HCT116 (cell line): ENCODE results near the gene PLPP2. TPM values are rescaled to one million over a fixed set of nuclear protein-coding genes. Genes with fewer than 3 reads are reported as not detected.

Experiments used
- ATAC-seq: fragments of 200-7000 bp; cut with Tn5 transposase; 2 replicates; pipeline ENCODE4 v1.9.1; 2020; ENCODE audit warnings: mild to moderate bottlenecking, moderate library complexity
- BruUV-seq: library from RNA; stranded (reverse); fragments of 400-500 nt; replicated peaks from 2 replicates; lab custom pipeline; 2021; lab: Mats Ljungman, UMichigan
- CTCF ChIA-PET: fragments of 300-600 bp; sonication (Branson Sonifier 250); formaldehyde crosslinking; loops from one replicate; lab custom pipeline; 2021; ENCODE audit warnings: antibody characterized with exemption; lab: Charles Lee
- POLR2A ChIA-PET: fragments of 300-600, 350-600 bp; sonication (Branson Sonifier 250); formaldehyde crosslinking; loops from one replicate; lab custom pipeline; 2021; ENCODE audit warnings: antibody characterized with exemption; lab: Charles Lee
- RAD21 ChIA-PET, 2 experiments: fragments of 300-600 bp; sonication (Branson Sonifier 250); formaldehyde crosslinking; loops; one replicate each; lab custom pipeline; 2023; ENCODE audit warnings: low total read pairs in 2 of 2; ENCODE audit not compliant: uncharacterized antibody in 2 of 2, unreplicated experiment in 2 of 2, low non-redundant PET in 1 of 2; lab: Charles Lee
- DNase-seq: peaks from one replicate; pipeline ENCODE4 v3.0.0-alpha.2; 2010; ENCODE audit warnings: low read depth, low spot score
- H2AFZ ChIP-seq: fragments of 200-600 bp; shearing (Covaris generic), sonication (generic); 2 replicates; pipeline ENCODE4 v1.6.1; 2017; ENCODE audit warnings: low read depth, mixed run types, mixed read lengths, antibody characterized with exemption, low read length; ENCODE audit not compliant: poor library complexity, severe bottlenecking
- H3K27ac ChIP-seq: 2 replicates; pipeline ENCODE4 v1.5.1; 2012; ENCODE audit warnings: low read depth, low read length
- H3K27me3 ChIP-seq: fragments of 200-600 bp; sonication (generic); 2 replicates; pipeline ENCODE4 v1.6.1; 2016; ENCODE audit warnings: mixed run types, low read length, mixed read lengths; ENCODE audit not compliant: insufficient read depth
- H3K36me3 ChIP-seq, 2 experiments: fragments of 200-500 bp in 1 of 2; fragments of 200-600 bp in 1 of 2; sonication (Bioruptor generic) in 1 of 2; sonication (generic) in 1 of 2; 2 replicates each; pipeline versions ENCODE4 v1.5.1 to v1.6.1; 2014 to 2016; ENCODE audit warnings: low read length in 2 of 2, inconsistent platforms in 1 of 2, mixed read lengths in 1 of 2, mixed run types in 1 of 2; ENCODE audit not compliant: insufficient read depth in 2 of 2, control insufficient read depth in 1 of 2
- H3K4me1 ChIP-seq, 2 experiments: fragments of 200-600 bp in 1 of 2; sonication (generic) in 1 of 2; 2 replicates each; pipeline versions ENCODE4 v1.5.1 to v1.6.1; 2012 to 2017; ENCODE audit warnings: low read length in 2 of 2, inconsistent platforms in 1 of 2, mild to moderate bottlenecking in 1 of 2, mixed read lengths in 1 of 2, mixed run types in 1 of 2, moderate library complexity in 1 of 2; ENCODE audit not compliant: insufficient read depth in 2 of 2, control insufficient read depth in 1 of 2
- H3K4me2 ChIP-seq: fragments of 200-600 bp; sonication (generic); 2 replicates; pipeline ENCODE4 v1.6.1; 2017; ENCODE audit warnings: mixed run types, low read length, mixed read lengths
- H3K4me3 ChIP-seq, 2 experiments: fragments of 200-600 bp in 1 of 2; sonication (generic) in 1 of 2; replicated peaks in 1 of 2; 2 replicates each; pipeline ENCODE4 v1.5.1; 2011 to 2016; ENCODE audit warnings: low read length in 2 of 2, control low read depth in 1 of 2, low read depth in 1 of 2, mild to moderate bottlenecking in 1 of 2, mixed read lengths in 1 of 2, mixed run types in 1 of 2
- H3K79me2 ChIP-seq: fragments of 200-600 bp; sonication (generic); 2 replicates; pipeline ENCODE4 v1.6.1; 2017; ENCODE audit warnings: mild to moderate bottlenecking, mixed run types, low read length, moderate library complexity, mixed read lengths; ENCODE audit not compliant: insufficient read depth
- H3K9ac ChIP-seq: fragments of 200-600 bp; sonication (generic); 2 replicates; pipeline ENCODE4 v1.6.1; 2016; ENCODE audit warnings: low read length, mixed read lengths
- H3K9me2 ChIP-seq: fragments of 200-600 bp; sonication (generic), shearing (Covaris generic); 2 replicates; pipeline ENCODE4 v1.6.1; 2017; ENCODE audit warnings: mixed run types, mild to moderate bottlenecking, moderate library complexity; ENCODE audit not compliant: insufficient read depth
- H3K9me3 ChIP-seq, 2 experiments: fragments of 200-500 bp in 1 of 2; fragments of 200-600 bp in 1 of 2; sonication (Bioruptor generic) in 1 of 2; sonication (generic) in 1 of 2; 2 replicates each; pipeline ENCODE4 v1.6.1; 2014 to 2017; ENCODE audit warnings: low read length in 2 of 2, mixed read lengths in 2 of 2, inconsistent platforms in 1 of 2, low read depth in 1 of 2, mild to moderate bottlenecking in 1 of 2, mixed run types in 1 of 2, moderate library complexity in 1 of 2; ENCODE audit not compliant: control insufficient read depth in 1 of 2, insufficient read depth in 1 of 2
- H4K20me1 ChIP-seq: fragments of 200-600 bp; sonication (generic), shearing (Covaris generic); 2 replicates; pipeline ENCODE4 v1.6.1; 2017; ENCODE audit warnings: mixed run types, mild to moderate bottlenecking, moderate library complexity; ENCODE audit not compliant: insufficient read depth
- CBX3 ChIP-seq: IDR thresholded peaks from 2 replicates; pipeline ENCODE4 v1.6.1; 2012; ENCODE audit warnings: low read depth
- CEBPB ChIP-seq: IDR thresholded peaks from 2 replicates; pipeline ENCODE4 v1.6.1; 2012; ENCODE audit warnings: low read depth
- ELF1 ChIP-seq: IDR thresholded peaks from 2 replicates; pipeline ENCODE4 v1.6.1; 2012; ENCODE audit warnings: low read depth, borderline replicate concordance
- EZH2phosphoT487 ChIP-seq: fragments of 200-600 bp; IDR thresholded peaks from 2 replicates; pipeline ENCODE4 v1.6.1; 2018; ENCODE audit warnings: antibody characterized with exemption, borderline replicate concordance
- JUND ChIP-seq: IDR thresholded peaks from 2 replicates; pipeline ENCODE4 v1.6.1; 2012
- POLR2AphosphoS5 ChIP-seq: IDR thresholded peaks from 2 replicates; pipeline ENCODE4 v1.6.1; 2011; ENCODE audit warnings: mild to moderate bottlenecking, low read depth, low read length, moderate library complexity
- RAD21 ChIP-seq: IDR thresholded peaks from 2 replicates; pipeline ENCODE4 v1.6.1; 2012; ENCODE audit warnings: low read depth, mild to moderate bottlenecking
- SIN3A ChIP-seq: IDR thresholded peaks from 2 replicates; pipeline ENCODE4 v1.6.1; 2012; ENCODE audit warnings: low read depth
- SP1 ChIP-seq: IDR thresholded peaks from 2 replicates; pipeline ENCODE4 v1.6.1; 2012; ENCODE audit warnings: low read depth
- SRF ChIP-seq: IDR thresholded peaks from 2 replicates; pipeline ENCODE4 v1.6.1; 2012; ENCODE audit warnings: low read depth
- TCF7L2 ChIP-seq: IDR thresholded peaks from 2 replicates; pipeline ENCODE4 v1.7.0; 2011; ENCODE audit warnings: borderline replicate concordance, inconsistent platforms; ENCODE audit not compliant: insufficient read depth, insufficient read length; ENCODE audit errors: extremely low read depth
- ZFX ChIP-seq: fragments of 450-650 bp; IDR thresholded peaks from 2 replicates; pipeline ENCODE4 v1.6.1; 2017
- intact Hi-C: fragments of 100-400 bp; cut with micrococcal nuclease; formaldehyde crosslinking; loops from 2 replicates; pipeline ENCODE4 v1.10.0; 2022
- total RNA-seq: library from RNA; stranded (reverse); gene quantifications from one replicate; pipeline ENCODE4 v1.2.1, GENCODE V29; 2021; ENCODE audit not compliant: unreplicated experiment
- TF ChIP-seq, protein P1 (sequence below): IDR thresholded peaks from 2 replicates; pipeline ENCODE4 v1.6.1; 2011; ENCODE audit warnings: mild to moderate bottlenecking, low read length, moderate library complexity; ENCODE audit not compliant: insufficient replicate concordance; ENCODE audit errors: extremely low read depth
- TF ChIP-seq, protein P2 (sequence below): IDR thresholded peaks from 2 replicates; pipeline ENCODE4 v1.6.1; 2012; ENCODE audit warnings: low read depth
- TF ChIP-seq, protein P3 (sequence below): IDR thresholded peaks from 2 replicates; pipeline ENCODE4 v1.6.1; 2012

PLPP2 gene
- total RNA-seq, 1 experiment from 2014 or later = 128 TPM

- POLR2A ChIA-PET = no interaction called here
- Histone ChIP-seq H3K9me3 (peaks cover 12 to 13% of the 10 kb centered on the region in 2 experiments; a peak in 2 of 4 replicates), H3K4me2 (no peak overlapping the region), H3K4me3 (no peak overlapping the region), H3K27me3 (no peaks in the 10 kb centered on the region), H2AFZ (no peak overlapping the region), H3K27ac (no peak overlapping the region), H3K9ac (no peak overlapping the region), H4K20me1 (no peaks in the 10 kb centered on the region), H3K79me2 (peaks cover 6% of the 10 kb centered on the region; the same call in 1 of the 2 replicates), H3K9me2 (no peaks in the 10 kb centered on the region), H3K4me1 (no peaks in the 10 kb centered on the region), H3K36me3 (peaks cover 38 to 82% of the 10 kb centered on the region in 2 experiments)
- no peak for DNase-seq
- intact Hi-C loops = no loop called here
- TF ChIP-seq SRF (no peak), CBX3 (no peak), EZH2phosphoT487 (no peak), RAD21 (no peak), SP1 (no peak), ELF1 (no peak), POLR2AphosphoS5 (no peak), TCF7L2 (no peak), SIN3A (no peak), ZFX (no peak), JUND (no peak), CEBPB (no peak)
- TF ChIP-seq, protein P1, sequence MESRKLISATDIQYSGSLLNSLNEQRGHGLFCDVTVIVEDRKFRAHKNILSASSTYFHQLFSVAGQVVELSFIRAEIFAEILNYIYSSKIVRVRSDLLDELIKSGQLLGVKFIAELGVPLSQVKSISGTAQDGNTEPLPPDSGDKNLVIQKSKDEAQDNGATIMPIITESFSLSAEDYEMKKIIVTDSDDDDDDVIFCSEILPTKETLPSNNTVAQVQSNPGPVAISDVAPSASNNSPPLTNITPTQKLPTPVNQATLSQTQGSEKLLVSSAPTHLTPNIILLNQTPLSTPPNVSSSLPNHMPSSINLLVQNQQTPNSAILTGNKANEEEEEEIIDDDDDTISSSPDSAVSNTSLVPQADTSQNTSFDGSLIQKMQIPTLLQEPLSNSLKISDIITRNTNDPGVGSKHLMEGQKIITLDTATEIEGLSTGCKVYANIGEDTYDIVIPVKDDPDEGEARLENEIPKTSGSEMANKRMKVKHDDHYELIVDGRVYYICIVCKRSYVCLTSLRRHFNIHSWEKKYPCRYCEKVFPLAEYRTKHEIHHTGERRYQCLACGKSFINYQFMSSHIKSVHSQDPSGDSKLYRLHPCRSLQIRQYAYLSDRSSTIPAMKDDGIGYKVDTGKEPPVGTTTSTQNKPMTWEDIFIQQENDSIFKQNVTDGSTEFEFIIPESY = no peak
- TF ChIP-seq, protein P2, sequence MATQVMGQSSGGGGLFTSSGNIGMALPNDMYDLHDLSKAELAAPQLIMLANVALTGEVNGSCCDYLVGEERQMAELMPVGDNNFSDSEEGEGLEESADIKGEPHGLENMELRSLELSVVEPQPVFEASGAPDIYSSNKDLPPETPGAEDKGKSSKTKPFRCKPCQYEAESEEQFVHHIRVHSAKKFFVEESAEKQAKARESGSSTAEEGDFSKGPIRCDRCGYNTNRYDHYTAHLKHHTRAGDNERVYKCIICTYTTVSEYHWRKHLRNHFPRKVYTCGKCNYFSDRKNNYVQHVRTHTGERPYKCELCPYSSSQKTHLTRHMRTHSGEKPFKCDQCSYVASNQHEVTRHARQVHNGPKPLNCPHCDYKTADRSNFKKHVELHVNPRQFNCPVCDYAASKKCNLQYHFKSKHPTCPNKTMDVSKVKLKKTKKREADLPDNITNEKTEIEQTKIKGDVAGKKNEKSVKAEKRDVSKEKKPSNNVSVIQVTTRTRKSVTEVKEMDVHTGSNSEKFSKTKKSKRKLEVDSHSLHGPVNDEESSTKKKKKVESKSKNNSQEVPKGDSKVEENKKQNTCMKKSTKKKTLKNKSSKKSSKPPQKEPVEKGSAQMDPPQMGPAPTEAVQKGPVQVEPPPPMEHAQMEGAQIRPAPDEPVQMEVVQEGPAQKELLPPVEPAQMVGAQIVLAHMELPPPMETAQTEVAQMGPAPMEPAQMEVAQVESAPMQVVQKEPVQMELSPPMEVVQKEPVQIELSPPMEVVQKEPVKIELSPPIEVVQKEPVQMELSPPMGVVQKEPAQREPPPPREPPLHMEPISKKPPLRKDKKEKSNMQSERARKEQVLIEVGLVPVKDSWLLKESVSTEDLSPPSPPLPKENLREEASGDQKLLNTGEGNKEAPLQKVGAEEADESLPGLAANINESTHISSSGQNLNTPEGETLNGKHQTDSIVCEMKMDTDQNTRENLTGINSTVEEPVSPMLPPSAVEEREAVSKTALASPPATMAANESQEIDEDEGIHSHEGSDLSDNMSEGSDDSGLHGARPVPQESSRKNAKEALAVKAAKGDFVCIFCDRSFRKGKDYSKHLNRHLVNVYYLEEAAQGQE = no peak
- TF ChIP-seq, protein P3, sequence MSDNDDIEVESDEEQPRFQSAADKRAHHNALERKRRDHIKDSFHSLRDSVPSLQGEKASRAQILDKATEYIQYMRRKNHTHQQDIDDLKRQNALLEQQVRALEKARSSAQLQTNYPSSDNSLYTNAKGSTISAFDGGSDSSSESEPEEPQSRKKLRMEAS = no peak
- CTCF ChIA-PET = no interaction called here
- no TSS peak for BruUV-seq
- RAD21 ChIA-PET = no interaction called here
- no peak for ATAC-seq
Measured at GRCh38 chr19:325937-326565, 34.8 kb upstream of the PLPP2 start.
